CD4-positive, CD25-positive, alpha-beta regulatory T cell (primary cell): ENCODE data around the gene LRRC75A. TPM values are rescaled to one million over a fixed set of nuclear protein-coding genes. Genes with fewer than 3 reads are reported as not detected.
A peak's percentile ranks its signal among the peaks of the same experiment; 100 is the strongest.

Experiments
- ATAC-seq, 2 donors: fragments of 150-1000 bp; cut with Tn5 transposase; one replicate each; pipeline ENCODE4 v1.10.0; 2021; ENCODE audit warnings: low read depth in 2 of 2, moderate number of reproducible peaks in 2 of 2, moderate library complexity in 1 of 2
- DNase-seq, 3 donors: peaks; one replicate each; pipeline versions ENCODE4 v3.0.0 to v3.0.0-alpha.2; 2012 to 2022; ENCODE audit warnings: mixed read lengths in 1 of 3
- H3K27ac ChIP-seq: one replicate; pipeline ENCODE4 v1.7.0; 2013; ENCODE audit warnings: mild to moderate bottlenecking, low read length; ENCODE audit not compliant: insufficient read depth, poor library complexity, severe bottlenecking
- H3K27me3 ChIP-seq: one replicate; pipeline ENCODE4 v1.7.0; 2013; ENCODE audit warnings: low read length; ENCODE audit not compliant: control insufficient read depth, insufficient read depth
- H3K36me3 ChIP-seq: one replicate; pipeline ENCODE4 v1.7.0; 2013; ENCODE audit warnings: mild to moderate bottlenecking, low read length, moderate library complexity; ENCODE audit not compliant: control insufficient read depth, insufficient read depth
- H3K4me1 ChIP-seq: 2 replicates; pipeline ENCODE4 v1.7.0; 2013; ENCODE audit warnings: mild to moderate bottlenecking, low read length; ENCODE audit not compliant: insufficient read depth, control insufficient read depth, poor library complexity, severe bottlenecking
- H3K4me3 ChIP-seq: one replicate; pipeline ENCODE4 v1.7.0; 2013; ENCODE audit warnings: low read depth, mild to moderate bottlenecking, low read length, moderate library complexity
- H3K9me3 ChIP-seq, 2 experiments: 1 replicate in 1 of 2; 2 replicates in 1 of 2; pipeline ENCODE4 v1.7.0; 2013; ENCODE audit warnings: low read length in 2 of 2, mild to moderate bottlenecking in 1 of 2, moderate library complexity in 1 of 2; ENCODE audit not compliant: control insufficient read depth in 2 of 2
- H3K27ac Mint-ChIP-seq, 3 donors: one replicate each; pipeline ENCODE4 v1.8.0; 2020 to 2022; ENCODE audit warnings: mild to moderate bottlenecking in 3 of 3, mixed read lengths in 3 of 3, moderate library complexity in 2 of 3
- H3K27me3 Mint-ChIP-seq: one replicate; pipeline ENCODE4 v1.8.0; 2022; ENCODE audit warnings: mild to moderate bottlenecking, mixed read lengths
- H3K36me3 Mint-ChIP-seq: one replicate; pipeline ENCODE4 v1.8.0; 2020; ENCODE audit warnings: mixed read lengths
- H3K4me1 Mint-ChIP-seq, 4 donors: one replicate each; pipeline ENCODE4 v1.8.0; 2020 to 2022; ENCODE audit warnings: mixed read lengths in 4 of 4, mild to moderate bottlenecking in 1 of 4
- H3K4me3 Mint-ChIP-seq, 4 donors: one replicate each; pipeline ENCODE4 v1.8.0; 2020 to 2022; ENCODE audit warnings: mild to moderate bottlenecking in 4 of 4, mixed read lengths in 4 of 4, moderate library complexity in 3 of 4
- H3K9me3 Mint-ChIP-seq, 7 donors: one replicate each; pipeline ENCODE4 v1.8.0; 2020 to 2022; ENCODE audit warnings: mixed read lengths in 7 of 7, mild to moderate bottlenecking in 3 of 7, moderate library complexity in 2 of 7
- polyA plus RNA-seq, 4 donors: library from polyadenylated mRNA; unstranded; fragments of 300-500 nt; fragmentation: Illumina TruSeq; gene quantifications; one replicate each; pipeline ENCODE4 v1.2.3, GENCODE V29; 2021
- total RNA-seq: library from RNA; stranded (reverse); gene quantifications from one replicate; pipeline ENCODE4 v1.2.3, GENCODE V29; 2022

LRRC75A gene
- total and polyA plus RNA-seq, 5 donors from 2014 or later: 1.5 to 3.8 (median 1.7) TPM

DNA sequence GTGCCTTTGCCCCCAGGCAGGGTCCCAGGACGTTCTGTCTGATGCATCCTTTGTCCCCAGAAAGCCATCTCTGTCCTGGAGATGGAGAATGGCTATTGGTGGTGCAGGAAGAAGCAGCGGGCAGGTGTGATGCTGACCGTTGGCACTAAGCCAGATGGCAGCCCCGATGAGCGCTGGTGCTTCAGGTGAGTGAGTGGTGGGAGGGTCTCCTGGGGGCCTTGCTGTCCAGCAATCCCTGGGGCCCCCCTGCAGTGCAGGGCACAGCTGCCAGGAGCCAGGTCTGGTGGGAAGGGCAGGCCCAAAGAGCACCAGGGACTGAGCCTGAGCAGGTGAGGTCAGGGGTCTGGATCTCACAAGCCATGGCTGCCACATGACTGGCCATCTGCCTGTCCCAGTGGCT is 58.5 kb downstream of the LRRC75A start:
- DNase-seq (no peak), ATAC-seq (no peak)
- Histone ChIP-seq H3K4me1 (peaks cover 5% of the 10 kb centered on the region), H3K9me3 (no peaks in the 10 kb centered on the region), H3K36me3 (peaks cover 17% of the 10 kb centered on the region), H3K4me3 (no peak overlapping the region), H3K27ac (no peak overlapping the region), H3K27me3 (no peaks in the 10 kb centered on the region)
- Mint-ChIP-seq H3K27me3 (no peaks in the 10 kb centered on the region), H3K4me3 (no peak overlapping the region), H3K9me3 (no peaks in the 10 kb centered on the region), H3K36me3 (peaks cover 11% of the 10 kb centered on the region), H3K27ac (no peak overlapping the region), H3K4me1 (peaks cover 0 to 17% (median 13%) of the 10 kb centered on the region in 4 donors)

GRCh38 chr17:16432017-16432416 is 60.0 kb downstream of the LRRC75A start:
- Histone ChIP-seq H3K36me3 (peaks cover 32% of the 10 kb centered on the region), H3K4me1 (no peaks in the 10 kb centered on the region), H3K9me3 (no peaks in the 10 kb centered on the region), H3K4me3 (no peak overlapping the region), H3K27me3 (no peaks in the 10 kb centered on the region), H3K27ac (no peak overlapping the region)
- no peak overlapping the region for H3K4me3 Mint-ChIP-seq
- DNase-seq (no peak), ATAC-seq (no peak)
- no peaks in the 10 kb centered on the region for H3K9me3 Mint-ChIP-seq
- H3K27me3 Mint-ChIP-seq: no peaks in the 10 kb centered on the region
- peaks cover 11% of the 10 kb centered on the region for H3K36me3 Mint-ChIP-seq
- H3K4me1 Mint-ChIP-seq: peaks cover 0 to 12% (median 7%) of the 10 kb centered on the region in 4 donors
- no peak overlapping the region for H3K27ac Mint-ChIP-seq

DNA sequence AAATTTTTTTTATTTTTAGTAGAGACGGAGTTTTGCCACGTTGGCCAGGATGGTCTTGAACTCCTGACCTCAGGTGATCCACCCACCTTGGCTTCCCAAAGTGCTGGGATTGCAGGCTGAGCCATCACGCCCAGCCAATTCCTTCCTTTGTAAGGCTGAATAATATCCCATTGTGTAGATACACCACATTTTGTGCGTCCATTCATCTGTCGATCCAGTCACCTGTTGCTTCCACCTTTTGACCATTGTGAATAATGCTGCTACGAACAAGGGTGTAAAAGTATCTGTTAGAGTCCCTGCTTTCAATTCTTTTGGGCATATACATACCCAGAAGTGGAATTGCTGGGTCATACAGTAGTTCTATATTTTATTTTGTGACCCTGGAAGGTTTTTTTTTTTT is 61.3 kb downstream of the LRRC75A start:
- H3K36me3 Mint-ChIP-seq: peaks cover 19% of the 10 kb centered on the region
- H3K4me3 ChIP-seq: no peak overlapping the region
- H3K9me3 ChIP-seq: no peaks in the 10 kb centered on the region
- no peaks in the 10 kb centered on the region for H3K9me3 Mint-ChIP-seq
- no peaks in the 10 kb centered on the region for H3K27me3 ChIP-seq
- H3K27ac ChIP-seq: no peak overlapping the region
- H3K4me3 Mint-ChIP-seq: no peak overlapping the region
- no peaks in the 10 kb centered on the region for H3K27me3 Mint-ChIP-seq
- H3K36me3 ChIP-seq: peaks cover 46% of the 10 kb centered on the region
- no peaks in the 10 kb centered on the region for H3K4me1 ChIP-seq
- DNase-seq (no peak), ATAC-seq (no peak)
- peak overlapping the region in 1 of 3 donors; percentile 5 for H3K27ac Mint-ChIP-seq
- H3K4me1 Mint-ChIP-seq: peaks cover 0 to 7% (median 5%) of the 10 kb centered on the region in 4 donors

- H3K9me3 Mint-ChIP-seq: no peaks in the 10 kb centered on the region
- Histone ChIP-seq H3K27ac (no peak overlapping the region), H3K36me3 (peaks cover 52% of the 10 kb centered on the region), H3K9me3 (no peaks in the 10 kb centered on the region), H3K4me1 (no peaks in the 10 kb centered on the region), H3K27me3 (no peaks in the 10 kb centered on the region), H3K4me3 (no peak overlapping the region)
- H3K36me3 Mint-ChIP-seq: peaks cover 21% of the 10 kb centered on the region
- H3K4me1 Mint-ChIP-seq: peaks cover 0 to 9% (median 3%) of the 10 kb centered on the region in 4 donors
- DNase-seq: no peak
- H3K27ac Mint-ChIP-seq: no peak overlapping the region
- H3K4me3 Mint-ChIP-seq: no peak overlapping the region
- ATAC-seq: no peak
- no peaks in the 10 kb centered on the region for H3K27me3 Mint-ChIP-seq
These were observed 62.9 kb downstream of the LRRC75A start for GRCh38 chr17:16429083-16429482.

DNA sequence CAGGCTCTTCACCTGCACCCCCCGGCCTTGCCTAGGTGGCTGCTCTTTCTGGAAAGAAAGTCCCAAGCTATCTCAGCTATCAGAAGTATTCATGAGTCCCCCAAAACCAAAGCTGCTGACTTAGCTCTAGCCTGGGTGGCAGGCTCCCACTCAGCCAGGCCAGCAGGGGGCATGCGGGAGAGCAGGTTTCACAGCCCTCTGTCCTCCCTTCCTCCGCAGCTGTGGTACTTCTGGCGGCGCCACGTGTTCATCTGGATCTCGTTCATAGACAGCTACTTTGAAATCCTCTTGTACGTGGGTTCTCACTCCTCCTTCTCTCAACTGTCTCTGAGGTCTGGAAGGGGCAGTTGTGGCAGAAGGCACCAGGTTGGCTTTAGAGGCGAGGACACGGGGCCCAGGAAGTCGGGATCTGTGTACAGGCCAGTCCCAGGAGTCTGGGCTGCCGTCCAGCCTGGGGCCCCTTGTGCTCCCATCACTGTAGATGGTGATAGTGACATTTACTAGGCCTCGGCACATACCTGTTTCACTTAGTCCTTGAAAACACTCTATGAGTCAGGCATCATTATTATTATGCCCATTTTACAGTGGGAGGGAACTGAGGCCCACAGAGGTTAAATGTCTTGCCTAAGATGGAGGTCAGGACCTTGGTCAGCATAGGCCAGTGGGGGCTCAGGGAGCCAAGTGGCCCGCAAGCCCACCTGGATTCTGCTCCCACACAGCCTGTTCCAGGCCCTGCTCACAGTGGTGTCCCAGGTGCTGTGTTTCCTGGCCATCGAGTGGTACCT is 63.7 kb downstream of the LRRC75A start:
- Mint-ChIP-seq H3K4me1 (peaks cover 0 to 9% (median 4%) of the 10 kb centered on the region in 4 donors), H3K27ac (no peak overlapping the region), H3K9me3 (no peaks in the 10 kb centered on the region), H3K4me3 (no peak overlapping the region), H3K36me3 (peaks cover 21% of the 10 kb centered on the region), H3K27me3 (no peaks in the 10 kb centered on the region)
- H3K27me3 ChIP-seq: no peaks in the 10 kb centered on the region
- H3K36me3 ChIP-seq: peaks cover 57% of the 10 kb centered on the region
- H3K9me3 ChIP-seq: no peaks in the 10 kb centered on the region
- no peak overlapping the region for H3K27ac ChIP-seq
- DNase-seq (peak in 1 of 3 donors; percentile 57), ATAC-seq (no peak)
- no peak overlapping the region for H3K4me3 ChIP-seq
- H3K4me1 ChIP-seq: no peaks in the 10 kb centered on the region

- Mint-ChIP-seq H3K9me3 (no peaks in the 10 kb centered on the region), H3K4me1 (peaks cover 0 to 10% (median 9%) of the 10 kb centered on the region in 4 donors), H3K27me3 (no peaks in the 10 kb centered on the region), H3K4me3 (no peak overlapping the region), H3K27ac (peak overlapping the region in 1 of 3 donors; percentile 69), H3K36me3 (peaks cover 28% of the 10 kb centered on the region)
- H3K27ac ChIP-seq: no peak overlapping the region
- no peaks in the 10 kb centered on the region for H3K4me1 ChIP-seq
- ATAC-seq (no peak), DNase-seq (no peak)
- H3K27me3 ChIP-seq: no peaks in the 10 kb centered on the region
- H3K36me3 ChIP-seq: peaks cover 66% of the 10 kb centered on the region
- H3K9me3 ChIP-seq: no peaks in the 10 kb centered on the region
- no peak overlapping the region for H3K4me3 ChIP-seq
These were observed 65.0 kb downstream of the LRRC75A start for GRCh38 chr17:16427020-16427419.

GRCh38 chr17:16425698-16426659 is 66.0 kb downstream of the LRRC75A start:
- DNase-seq (no peak), ATAC-seq (no peak)
- H3K36me3 ChIP-seq: peaks cover 72% of the 10 kb centered on the region
- H3K9me3 ChIP-seq: no peaks in the 10 kb centered on the region
- Mint-ChIP-seq H3K27me3 (no peaks in the 10 kb centered on the region), H3K27ac (peak overlapping the region in 1 of 3 donors; percentile 69), H3K9me3 (no peaks in the 10 kb centered on the region), H3K4me1 (peaks cover 0 to 12% (median 9%) of the 10 kb centered on the region in 4 donors), H3K36me3 (peaks cover 27% of the 10 kb centered on the region), H3K4me3 (no peak overlapping the region)
- H3K4me1 ChIP-seq: no peaks in the 10 kb centered on the region
- H3K4me3 ChIP-seq: no peak overlapping the region
- H3K27me3 ChIP-seq: no peaks in the 10 kb centered on the region
- no peak overlapping the region for H3K27ac ChIP-seq
